Breast epithelium (tissue), 4 donors: ENCODE data around the gene ABTB2. TPM values are rescaled to one million over a fixed set of nuclear protein-coding genes. Genes with fewer than 3 reads are reported as not detected.

Experiments used
- DNase-seq, 2 donors: peaks; one replicate each; pipeline ENCODE4 v3.0.0-alpha.2; 2019; ENCODE audit warnings: low spot score in 2 of 2
- H3K27ac ChIP-seq, 2 donors: fragments of 200-600 bp; sonication (generic) in 1 of 2; one replicate each; pipeline ENCODE4 v1.5.1; 2016 to 2019; ENCODE audit warnings: mild to moderate bottlenecking in 1 of 2
- H3K27me3 ChIP-seq, 2 donors: fragments of 200-600 bp; sonication (generic) in 1 of 2; one replicate each; pipeline versions ENCODE4 v1.5.1 to v1.6.0; 2017 to 2019; ENCODE audit warnings: control low read depth in 1 of 2, mild to moderate bottlenecking in 1 of 2
- H3K36me3 ChIP-seq: fragments of 200-600 bp; one replicate; pipeline ENCODE4 v1.5.1; 2019
- H3K4me1 ChIP-seq, 2 donors: fragments of 200-600 bp; sonication (generic); one replicate each; pipeline ENCODE4 v1.5.1; 2016 to 2019; ENCODE audit warnings: control low read depth in 1 of 2
- H3K4me3 ChIP-seq, 3 donors: fragments of 200-600 bp; sonication (generic); 1 replicate in 2 of 3; 2 replicates in 1 of 3; pipeline ENCODE4 v1.5.1; 2016 to 2019; ENCODE audit warnings: mild to moderate bottlenecking in 3 of 3, moderate library complexity in 2 of 3
- H3K9me3 ChIP-seq, 2 donors: fragments of 200-600 bp; sonication (generic) in 1 of 2; one replicate each; pipeline ENCODE4 v1.5.1; 2016 to 2019; ENCODE audit warnings: control low read depth in 1 of 2
- POLR2A ChIP-seq: fragments of 450-650 bp; IDR thresholded peaks from one replicate; pipeline ENCODE4 v1.6.1; 2016; ENCODE audit warnings: antibody characterized with exemption, mild to moderate bottlenecking, moderate library complexity
- POLR2AphosphoS5 ChIP-seq, 3 donors: sonication (generic); formaldehyde crosslinking; IDR thresholded peaks; one replicate each; pipeline ENCODE4 v1.6.1; 2017; ENCODE audit warnings: antibody characterized with exemption in 3 of 3
- intact Hi-C: fragments of 100-400 bp; cut with DNase I; formaldehyde crosslinking; loops from one replicate; pipeline ENCODE4 v1.15.1; 2023; ENCODE audit warnings: low total_unique reads
- total RNA-seq, 3 donors: library from RNA; depleted of rRNA; stranded (reverse); fragments of >200 nt; gene quantifications; one replicate each; pipeline ENCODE4 v1.1.0, GENCODE V29; 2016
- TF ChIP-seq, protein P1 (sequence below), 3 donors: fragments of 450-650 bp; IDR thresholded peaks; one replicate each; pipeline ENCODE4 v1.5.1; 2016 to 2017; ENCODE audit warnings: antibody characterized with exemption in 3 of 3, mild to moderate bottlenecking in 3 of 3, moderate library complexity in 3 of 3

Gene ABTB2
- total RNA-seq, 3 donors from 2014 or later: 1.3 to 5.6 (median 1.9) TPM

DNA sequence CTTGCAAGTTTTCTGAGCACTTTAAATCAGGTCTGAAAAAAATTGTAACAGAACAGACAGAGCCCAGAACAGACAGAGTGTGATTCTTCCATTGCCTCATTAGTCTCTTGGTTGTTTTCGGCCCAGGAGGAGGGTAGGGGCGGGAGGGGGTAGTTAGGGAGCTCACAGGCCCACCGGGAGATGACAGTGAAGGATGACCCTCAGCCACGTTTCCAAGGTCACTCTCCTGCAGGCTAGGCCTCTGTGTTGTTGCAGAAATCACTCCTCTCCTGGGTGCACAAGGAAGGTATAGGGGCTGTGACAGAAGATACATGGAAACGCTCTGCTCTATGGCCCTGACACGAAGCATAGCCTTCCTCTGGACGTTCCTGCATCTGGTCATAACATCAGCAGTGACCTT, 69.3 kb downstream of the ABTB2 start:
- TF ChIP-seq POLR2A (no peak), POLR2AphosphoS5 (IDR thresholded peaks at IDR 0.05) (no peak)
- TF ChIP-seq, protein P1, sequence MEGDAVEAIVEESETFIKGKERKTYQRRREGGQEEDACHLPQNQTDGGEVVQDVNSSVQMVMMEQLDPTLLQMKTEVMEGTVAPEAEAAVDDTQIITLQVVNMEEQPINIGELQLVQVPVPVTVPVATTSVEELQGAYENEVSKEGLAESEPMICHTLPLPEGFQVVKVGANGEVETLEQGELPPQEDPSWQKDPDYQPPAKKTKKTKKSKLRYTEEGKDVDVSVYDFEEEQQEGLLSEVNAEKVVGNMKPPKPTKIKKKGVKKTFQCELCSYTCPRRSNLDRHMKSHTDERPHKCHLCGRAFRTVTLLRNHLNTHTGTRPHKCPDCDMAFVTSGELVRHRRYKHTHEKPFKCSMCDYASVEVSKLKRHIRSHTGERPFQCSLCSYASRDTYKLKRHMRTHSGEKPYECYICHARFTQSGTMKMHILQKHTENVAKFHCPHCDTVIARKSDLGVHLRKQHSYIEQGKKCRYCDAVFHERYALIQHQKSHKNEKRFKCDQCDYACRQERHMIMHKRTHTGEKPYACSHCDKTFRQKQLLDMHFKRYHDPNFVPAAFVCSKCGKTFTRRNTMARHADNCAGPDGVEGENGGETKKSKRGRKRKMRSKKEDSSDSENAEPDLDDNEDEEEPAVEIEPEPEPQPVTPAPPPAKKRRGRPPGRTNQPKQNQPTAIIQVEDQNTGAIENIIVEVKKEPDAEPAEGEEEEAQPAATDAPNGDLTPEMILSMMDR (IDR thresholded peaks at IDR 0.05): no peak
- Histone ChIP-seq H3K27me3 (no peaks in the 10 kb centered on the region), H3K4me1 (no peaks in the 10 kb centered on the region), H3K9me3 (no peaks in the 10 kb centered on the region), H3K27ac (no peak overlapping the region), H3K4me3 (no peak overlapping the region), H3K36me3 (no peaks in the 10 kb centered on the region)
- no peak for DNase-seq
- intact Hi-C loops: no loop called here

DNA sequence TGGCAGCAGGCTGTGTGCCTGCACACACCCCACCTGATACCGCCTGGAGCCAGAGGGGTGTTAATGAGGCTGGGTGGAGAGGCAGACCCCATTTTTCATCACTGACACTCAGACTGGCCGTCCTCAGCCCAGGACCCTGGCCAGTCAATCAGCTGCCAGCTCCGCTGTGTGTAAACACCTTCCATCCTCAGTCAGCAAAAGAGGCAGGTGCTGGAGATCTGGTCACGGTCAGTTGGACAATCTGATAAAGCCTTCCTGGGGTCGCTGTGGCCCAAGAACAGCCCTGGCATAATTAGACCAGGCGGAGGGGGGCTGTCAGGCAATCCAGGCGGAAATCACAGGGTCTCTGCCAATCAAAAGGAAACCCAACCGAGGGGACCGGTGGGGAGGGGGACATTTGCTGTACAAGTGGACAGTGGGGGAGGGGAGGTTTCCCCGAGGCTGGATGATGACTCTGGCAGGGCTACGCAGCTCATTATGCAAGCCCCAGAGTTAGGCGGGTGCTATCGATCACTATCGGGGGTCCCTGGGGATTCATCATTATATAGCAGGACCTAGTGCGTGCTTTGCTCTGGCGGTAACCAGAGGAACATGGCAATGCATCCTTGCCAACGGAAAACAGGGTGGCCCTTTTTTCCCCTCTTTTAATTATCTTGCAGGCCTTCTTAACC, 72.9 kb downstream of the ABTB2 start:
- Histone ChIP-seq H3K4me1 (no peaks in the 10 kb centered on the region), H3K27ac (no peak overlapping the region), H3K36me3 (no peaks in the 10 kb centered on the region), H3K4me3 (no peak overlapping the region), H3K27me3 (no peaks in the 10 kb centered on the region), H3K9me3 (no peaks in the 10 kb centered on the region)
- DNase-seq: no peak
- TF ChIP-seq POLR2AphosphoS5 (IDR thresholded peaks at IDR 0.05) (no peak), POLR2A (no peak)
- TF ChIP-seq, protein P1 (IDR thresholded peaks at IDR 0.05): no peak
- intact Hi-C loops: no loop called here

DNA sequence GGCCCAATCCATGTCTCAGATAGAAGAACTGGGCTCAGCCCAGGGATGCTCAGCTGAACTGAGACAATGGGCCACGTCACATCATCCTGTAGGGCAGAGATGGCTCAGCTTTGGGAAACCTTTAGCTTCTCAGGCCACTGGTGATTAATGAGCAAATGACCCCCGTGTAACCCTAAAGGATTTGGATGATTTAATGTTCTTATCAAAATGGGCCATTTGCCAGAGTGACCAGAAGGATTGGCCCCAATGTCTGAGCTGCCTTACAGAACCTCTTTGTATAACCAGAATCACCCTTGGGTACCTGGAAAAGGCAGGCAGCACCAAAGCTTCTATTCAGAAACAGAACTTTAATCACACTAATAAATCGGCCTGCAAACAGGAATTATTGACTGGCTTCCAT, 73.7 kb downstream of the ABTB2 start:
- Histone ChIP-seq H3K36me3 (no peaks in the 10 kb centered on the region), H3K4me1 (no peaks in the 10 kb centered on the region), H3K27me3 (no peaks in the 10 kb centered on the region), H3K27ac (no peak overlapping the region), H3K4me3 (no peak overlapping the region), H3K9me3 (no peaks in the 10 kb centered on the region)
- intact Hi-C loops: no loop called here
- DNase-seq: no peak
- TF ChIP-seq, protein P1 (IDR thresholded peaks at IDR 0.05): no peak
- TF ChIP-seq POLR2AphosphoS5 (IDR thresholded peaks at IDR 0.05): no peak
- TF ChIP-seq POLR2A: no peak

DNA sequence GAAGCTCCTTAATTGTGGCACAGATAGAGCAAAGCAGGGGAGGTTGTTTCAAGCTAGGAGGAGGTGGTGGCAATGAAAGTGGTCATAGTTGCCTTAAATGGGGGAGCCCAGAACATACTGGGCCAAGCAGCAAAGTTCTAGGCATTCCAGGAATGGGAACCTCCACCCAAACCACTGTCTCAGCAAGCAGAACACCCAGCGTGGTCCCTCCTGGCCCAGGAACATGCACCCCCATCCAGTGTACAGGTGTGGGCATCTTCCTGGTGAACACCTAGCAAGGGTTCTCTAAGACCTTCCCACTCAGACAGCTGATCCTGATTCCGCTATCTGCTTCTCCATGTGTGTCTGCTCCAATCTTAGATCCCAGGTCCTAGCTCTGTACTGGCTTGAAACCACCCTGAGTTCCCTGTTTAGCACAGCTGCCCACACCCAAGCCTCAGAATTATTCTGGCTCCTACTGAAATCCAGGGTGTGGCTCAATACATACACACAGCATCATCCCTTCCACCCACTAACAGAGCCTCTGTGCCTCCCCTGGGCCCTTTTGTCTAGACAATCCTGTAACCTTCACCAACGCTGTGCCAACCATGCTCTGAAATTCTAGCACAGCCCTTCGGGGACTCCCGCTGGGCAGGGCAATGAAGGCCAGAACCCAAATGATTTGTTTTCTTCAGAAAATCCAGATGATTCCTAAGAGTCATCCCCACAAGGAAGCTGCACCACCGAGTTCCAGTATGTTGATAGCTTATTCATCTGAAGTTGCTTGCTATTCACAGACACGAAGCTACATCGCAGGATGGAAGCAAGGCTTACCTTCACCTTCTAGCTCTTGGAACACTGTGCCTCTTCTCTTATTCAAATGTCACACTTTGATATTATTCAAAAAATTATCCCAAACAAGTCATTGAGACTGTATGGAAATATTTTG, 76.6 kb downstream of the ABTB2 start:
- no peak overlapping the region for H3K27ac ChIP-seq
- H3K9me3 ChIP-seq: no peaks in the 10 kb centered on the region
- no peak overlapping the region for H3K4me3 ChIP-seq
- intact Hi-C loops: no loop called here
- H3K36me3 ChIP-seq: no peaks in the 10 kb centered on the region
- TF ChIP-seq POLR2AphosphoS5 (IDR thresholded peaks at IDR 0.05) (no peak), POLR2A (no peak)
- TF ChIP-seq, protein P1 (IDR thresholded peaks at IDR 0.05): no peak
- DNase-seq: no peak
- no peaks in the 10 kb centered on the region for H3K4me1 ChIP-seq
- no peaks in the 10 kb centered on the region for H3K27me3 ChIP-seq

DNA sequence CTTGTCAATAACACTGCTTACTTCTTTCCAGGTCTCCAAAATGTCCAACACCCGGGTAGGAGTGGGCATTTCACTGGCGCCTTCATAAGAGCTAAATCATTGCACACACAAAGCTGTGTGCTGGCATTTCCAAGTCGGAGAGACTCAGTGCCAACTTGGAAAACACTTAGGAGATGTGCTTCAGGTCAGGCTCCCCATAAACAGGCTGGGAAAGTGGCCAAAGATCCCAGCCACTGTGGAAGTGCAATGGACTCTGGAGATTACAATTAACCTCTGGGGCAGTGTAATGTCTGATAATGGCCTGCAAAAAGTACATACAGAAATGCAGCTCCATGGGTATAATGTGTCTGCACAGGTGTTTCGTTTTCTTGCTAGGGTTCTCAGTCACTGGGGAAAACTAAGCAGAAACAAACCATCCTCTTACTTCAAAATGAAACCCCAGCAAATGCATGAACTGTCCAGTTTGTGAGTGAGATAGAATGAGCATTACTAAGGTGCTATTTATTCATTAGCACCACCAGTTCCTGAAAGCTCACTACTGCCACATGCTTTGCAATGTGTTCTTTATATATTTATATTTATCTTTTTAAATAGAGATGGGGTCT, 79.0 kb downstream of the ABTB2 start:
- intact Hi-C loops: no loop called here
- TF ChIP-seq POLR2A: no peak
- TF ChIP-seq, protein P1 (IDR thresholded peaks at IDR 0.05): no peak
- no peak for TF ChIP-seq POLR2AphosphoS5 (IDR thresholded peaks at IDR 0.05)

More for the DNA sequence above, 79.0 kb downstream of the ABTB2 start:
- no peaks in the 10 kb centered on the region for H3K36me3 ChIP-seq
- no peaks in the 10 kb centered on the region for H3K9me3 ChIP-seq
- H3K27ac ChIP-seq: no peak overlapping the region
- no peak overlapping the region for H3K4me3 ChIP-seq
- no peak for DNase-seq
- H3K4me1 ChIP-seq: peaks cover 5 to 17% of the 10 kb centered on the region in 2 donors
- no peaks in the 10 kb centered on the region for H3K27me3 ChIP-seq
